HG03342 (cell line): ENCODE measurements around the gene TMEM51.

Experiments
- ATAC-seq: cut with Tn5 transposase; IDR thresholded peaks from one replicate; pipeline ENCODE4 v1.9.1; 2021; ENCODE audit warnings: mild to moderate bottlenecking, moderate library complexity; ENCODE audit not compliant: unreplicated experiment

Gene TMEM51

DNA sequence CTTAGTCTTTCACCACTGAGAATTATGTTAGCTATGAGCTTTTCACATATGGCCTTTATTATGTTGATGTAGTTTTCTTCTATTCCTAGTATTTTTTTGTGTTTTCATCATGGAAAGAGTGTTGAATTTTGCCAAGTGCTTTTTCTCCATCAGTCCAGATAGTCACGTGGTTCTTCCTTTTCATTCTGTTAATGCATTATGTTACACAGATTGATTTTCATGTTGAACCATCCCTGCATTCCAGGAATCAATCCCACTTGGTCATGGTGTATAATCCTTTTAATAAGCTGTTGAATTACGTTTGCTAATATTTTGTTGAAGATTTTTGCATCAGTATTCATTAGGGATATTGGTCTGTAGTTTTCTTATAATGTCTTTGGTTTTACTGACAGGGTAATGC is 111.2 kb downstream of the TMEM51 start:
- ATAC-seq = no peak
